Activated T-cell treated with anti-CD3 and anti-CD28 coated beads, Interleukin-2, amount 50 U/mL, for 48 hours (primary cell): ENCODE data around the gene TNFRSF9.
A peak's percentile ranks its signal among the peaks of the same experiment; 100 is the strongest.
"Not testable (repeated sequence)": the region's sequence is repeated elsewhere in the genome, so short reads cannot be mapped to it uniquely, and the experiment has no call there.

Source experiments
- DNase-seq, 2 experiments: peaks; one replicate each; pipeline ENCODE4 v3.0.0-alpha.2; 2020

Gene TNFRSF9

GRCh38 chr1:7960867-7961215 lies 20.2 kb upstream of the TNFRSF9 start:
- DNase-seq, result no peak

GRCh38 chr1:7960165-7960564 lies 19.5 kb upstream of the TNFRSF9 start:
- no peak for DNase-seq

- DNase-seq, result no peak
Observed at GRCh38 chr1:7956218-7957032, 15.8 kb upstream of the TNFRSF9 start.

- no peak for DNase-seq
Observed at GRCh38 chr1:7954683-7955082, 14.0 kb upstream of the TNFRSF9 start.

GRCh38 chr1:7953850-7954609 lies 13.4 kb upstream of the TNFRSF9 start:
- DNase-seq, result peak; percentile 92 to 93

GRCh38 chr1:7952791-7953190 lies 12.2 kb upstream of the TNFRSF9 start:
- DNase-seq, result not testable (repeated sequence)

GRCh38 chr1:7948960-7949359 lies 8.3 kb upstream of the TNFRSF9 start:
- peak; percentile 46 to 58 for DNase-seq

GRCh38 chr1:7943251-7943650 lies 2.6 kb upstream of the TNFRSF9 start:
- no peak for DNase-seq

GRCh38 chr1:7942214-7942921 lies 1.7 kb upstream of the TNFRSF9 start:
- DNase-seq, result peak; percentile 62 to 66

GRCh38 chr1:7941437-7941793 lies 776 bp upstream of the TNFRSF9 start:
- no peak for DNase-seq

GRCh38 chr1:7940034-7940433 lies 605 bp downstream of the TNFRSF9 start:
- no peak for DNase-seq

GRCh38 chr1:7938070-7938469 lies 2.6 kb downstream of the TNFRSF9 start:
- DNase-seq, result no peak

GRCh38 chr1:7932524-7933138 lies 8.0 kb downstream of the TNFRSF9 start:
- DNase-seq, result no peak

- no peak for DNase-seq
Observed at GRCh38 chr1:7931446-7931812, 9.2 kb downstream of the TNFRSF9 start.

GRCh38 chr1:7930645-7931445 lies 9.8 kb downstream of the TNFRSF9 start:
- DNase-seq, result peak in 1 of 2 experiments; percentile 49

- no peak for DNase-seq
Observed at GRCh38 chr1:7929637-7930036, 11.0 kb downstream of the TNFRSF9 start.

- no peak for DNase-seq
Observed at GRCh38 chr1:7928247-7928646, 12.4 kb downstream of the TNFRSF9 start.

GRCh38 chr1:7927061-7927460 lies 13.6 kb downstream of the TNFRSF9 start:
- not testable (repeated sequence) for DNase-seq

GRCh38 chr1:7922301-7922700 lies 18.3 kb downstream of the TNFRSF9 start:
- DNase-seq, result no peak

- DNase-seq, result no peak
Observed at GRCh38 chr1:7921796-7922195, 18.8 kb downstream of the TNFRSF9 start.

- no peak for DNase-seq
Observed at GRCh38 chr1:7919880-7920279, 20.8 kb downstream of the TNFRSF9 start.

GRCh38 chr1:7917971-7918370 lies 22.7 kb downstream of the TNFRSF9 start:
- not testable (repeated sequence) for DNase-seq

- DNase-seq, result no peak
Observed at GRCh38 chr1:7916501-7916830, 24.2 kb downstream of the TNFRSF9 start.
